Hepatocyte (in vitro differentiated cells): ENCODE measurements around the gene PIP4P1.

Experiments used
- CTCF ChIP-seq: fragments of 200-600 bp; sonication (generic); IDR thresholded peaks from 2 replicates; pipeline ENCODE4 v1.5.1; 2016; ENCODE audit warnings: antibody characterized with exemption, mild to moderate bottlenecking; ENCODE audit not compliant: poor library complexity
- EZH2 ChIP-seq: fragments of 200-600 bp; sonication (generic); IDR thresholded peaks from 2 replicates; pipeline ENCODE4 v1.6.1; 2016; ENCODE audit warnings: antibody characterized with exemption, mild to moderate bottlenecking, borderline replicate concordance

GRCh38 chr14:20493634-20494033 is 32.4 kb upstream of the PIP4P1 start:
- no peak for TF ChIP-seq CTCF
- TF ChIP-seq EZH2 = no peak
